ENCODE measurements around the gene PITPNC1.
"Not testable (repeated sequence)": the region's sequence is repeated elsewhere in the genome, so short reads cannot be mapped to it uniquely, and the experiment has no call there.

PITPNC1 gene

DNA sequence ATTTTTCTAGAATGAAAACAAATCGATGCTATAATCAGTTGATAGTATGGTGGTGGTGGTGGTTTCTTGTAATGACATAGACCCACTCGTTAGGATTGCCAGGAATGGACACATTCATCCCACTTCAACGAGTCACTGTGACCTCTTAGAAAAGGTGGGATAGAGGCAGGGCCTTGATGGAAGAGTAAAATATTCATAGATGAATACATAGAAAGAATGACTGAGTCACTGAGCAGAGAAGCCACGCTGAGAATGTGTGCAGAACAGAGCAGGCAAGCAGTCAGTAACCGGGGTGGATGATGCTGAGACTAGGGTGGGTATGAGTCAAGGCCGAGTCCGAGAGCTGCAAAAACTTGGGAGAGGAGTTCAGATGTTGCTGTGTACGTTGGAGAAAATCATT, 129.9 kb downstream of the PITPNC1 start:
- Mint-ChIP-seq H3K4me3 (no peak overlapping the region), H3K36me3 (peaks cover 19% of the 10 kb centered on the region), H3K9me3 (peaks cover 9% of the 10 kb centered on the region), H3K27ac (no peak overlapping the region), H3K4me1 (peaks cover 17% of the 10 kb centered on the region), H3K27me3 (no peaks in the 10 kb centered on the region)
- ATAC-seq: no peak

- H3K36me3 Mint-ChIP-seq: peaks cover 6% of the 10 kb centered on the region
- no peak overlapping the region for H3K27ac Mint-ChIP-seq
- H3K4me3 Mint-ChIP-seq: no peak overlapping the region
- peaks cover 13% of the 10 kb centered on the region for H3K4me1 Mint-ChIP-seq
- H3K27me3 Mint-ChIP-seq: no peaks in the 10 kb centered on the region
- ATAC-seq: peak; percentile 12
- peaks cover 9% of the 10 kb centered on the region for H3K9me3 Mint-ChIP-seq
Observed at GRCh38 chr17:67509390-67510287, 132.6 kb downstream of the PITPNC1 start.

- H3K9me3 Mint-ChIP-seq: peaks cover 9% of the 10 kb centered on the region
- H3K27me3 Mint-ChIP-seq: no peaks in the 10 kb centered on the region
- no peak overlapping the region for H3K27ac Mint-ChIP-seq
- ATAC-seq: no peak
- H3K4me3 Mint-ChIP-seq: no peak overlapping the region
- peaks cover 6% of the 10 kb centered on the region for H3K36me3 Mint-ChIP-seq
- peaks cover 21% of the 10 kb centered on the region for H3K4me1 Mint-ChIP-seq
Observed at GRCh38 chr17:67511012-67511411, 133.9 kb downstream of the PITPNC1 start.

DNA sequence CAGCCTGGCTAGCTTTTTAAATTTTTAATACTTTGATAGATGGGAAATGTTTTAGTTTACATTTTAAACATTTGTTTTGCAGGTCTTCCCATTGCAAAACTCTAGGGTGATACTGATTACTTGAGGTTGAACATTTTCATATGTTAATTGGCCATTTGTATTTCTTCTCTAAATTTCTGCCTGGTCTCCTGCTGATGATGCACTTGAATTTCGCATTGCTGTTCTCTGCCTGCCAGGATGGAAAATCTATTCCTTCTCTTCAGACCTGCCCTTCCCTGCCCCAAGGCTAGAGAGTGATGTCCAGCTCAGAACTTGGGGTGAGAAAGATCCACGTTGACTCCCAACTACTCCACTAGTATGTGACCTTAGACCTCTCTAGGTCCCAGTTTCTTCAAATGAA, 134.7 kb downstream of the PITPNC1 start:
- Mint-ChIP-seq H3K36me3 (peaks cover 7% of the 10 kb centered on the region), H3K4me1 (peaks cover 22% of the 10 kb centered on the region), H3K9me3 (peaks cover 10% of the 10 kb centered on the region), H3K27ac (no peak overlapping the region), H3K4me3 (no peak overlapping the region), H3K27me3 (peaks cover under 1% of the 10 kb centered on the region)
- no peak for ATAC-seq

DNA sequence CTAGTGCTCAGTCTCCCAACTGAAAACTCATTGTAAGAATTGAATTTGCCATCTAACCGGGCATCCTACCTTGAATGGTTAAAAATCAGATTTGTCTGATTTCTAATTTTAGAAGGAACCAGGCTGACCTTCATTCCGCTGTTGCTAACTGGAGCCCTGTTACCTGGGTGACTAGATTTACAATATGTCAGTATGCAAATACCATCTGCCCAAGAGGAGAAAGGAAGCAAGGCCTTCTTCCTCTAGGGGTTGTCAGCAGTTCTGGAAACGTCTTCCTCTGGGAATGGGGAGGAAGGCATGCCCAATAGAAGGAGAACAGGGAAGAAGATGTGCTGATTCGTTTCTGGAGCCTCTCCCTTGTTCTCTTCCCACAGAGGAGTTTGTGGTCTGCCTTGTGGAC, 137.9 kb downstream of the PITPNC1 start:
- peaks cover 8% of the 10 kb centered on the region for H3K27me3 Mint-ChIP-seq
- H3K36me3 Mint-ChIP-seq: peaks cover 11% of the 10 kb centered on the region
- H3K4me1 Mint-ChIP-seq: peaks cover 33% of the 10 kb centered on the region
- H3K27ac Mint-ChIP-seq: peak overlapping the region; percentile 22
- H3K9me3 Mint-ChIP-seq: peaks cover 10% of the 10 kb centered on the region
- H3K4me3 Mint-ChIP-seq: no peak overlapping the region
- ATAC-seq: no peak

- peaks cover 33% of the 10 kb centered on the region for H3K4me1 Mint-ChIP-seq
- H3K27ac Mint-ChIP-seq: peak overlapping the region; percentile 22
- peaks cover 10% of the 10 kb centered on the region for H3K9me3 Mint-ChIP-seq
- peaks cover 11% of the 10 kb centered on the region for H3K36me3 Mint-ChIP-seq
- no peak overlapping the region for H3K4me3 Mint-ChIP-seq
- peaks cover 8% of the 10 kb centered on the region for H3K27me3 Mint-ChIP-seq
- no peak for ATAC-seq
Observed at GRCh38 chr17:67515490-67516083, 138.5 kb downstream of the PITPNC1 start.

- Mint-ChIP-seq H3K36me3 (peaks cover 11% of the 10 kb centered on the region), H3K4me1 (peaks cover 39% of the 10 kb centered on the region)
- not testable (repeated sequence) for H3K27me3 Mint-ChIP-seq, H3K4me3 Mint-ChIP-seq, H3K27ac Mint-ChIP-seq, H3K9me3 Mint-ChIP-seq, ATAC-seq
Observed at GRCh38 chr17:67516571-67516970, 139.5 kb downstream of the PITPNC1 start.

DNA sequence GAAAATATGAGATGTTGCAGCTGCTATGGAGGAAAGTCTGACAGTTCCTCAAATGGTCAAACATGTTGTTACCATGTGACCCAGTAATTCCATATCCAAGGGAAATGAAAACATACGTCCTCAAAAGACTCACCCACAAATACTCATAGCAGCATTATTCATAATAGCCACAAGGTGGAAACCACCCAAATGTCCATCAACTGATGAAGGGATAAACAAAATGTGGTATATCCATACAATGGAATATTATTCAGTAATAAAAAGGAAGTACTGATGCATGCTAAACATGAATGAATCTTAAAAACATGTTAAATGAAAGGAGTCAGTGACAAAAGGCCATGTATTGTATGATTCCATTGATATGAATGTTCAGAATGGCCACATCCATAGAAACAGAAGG, 140.2 kb downstream of the PITPNC1 start:
- Mint-ChIP-seq H3K4me3 (no peak overlapping the region), H3K4me1 (peaks cover 39% of the 10 kb centered on the region), H3K27ac (no peak overlapping the region), H3K9me3 (peaks cover 10% of the 10 kb centered on the region), H3K36me3 (peaks cover 11% of the 10 kb centered on the region), H3K27me3 (peaks cover 8% of the 10 kb centered on the region)
- no peak for ATAC-seq

DNA sequence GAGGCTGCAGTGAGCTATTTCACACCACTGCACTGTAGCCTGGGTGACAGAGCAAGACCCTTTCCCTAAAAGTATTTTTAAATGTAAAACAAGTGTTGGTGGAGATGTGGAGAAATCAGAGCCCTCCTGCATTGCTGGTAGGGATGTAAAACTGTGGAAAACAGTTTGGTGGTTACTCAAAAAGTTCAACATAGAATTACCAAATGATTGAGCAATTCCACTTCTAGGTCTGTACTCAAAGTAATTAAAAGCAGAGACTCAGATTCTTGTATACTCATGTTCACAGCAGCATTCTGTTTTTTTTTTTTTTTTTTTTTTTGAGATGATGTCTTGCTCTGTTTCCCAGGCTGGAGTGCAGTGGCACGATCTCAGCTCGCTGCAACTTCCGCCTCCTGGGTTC, 141.8 kb downstream of the PITPNC1 start:
- Mint-ChIP-seq H3K4me3 (no peak overlapping the region), H3K36me3 (peaks cover 11% of the 10 kb centered on the region), H3K9me3 (peaks cover 10% of the 10 kb centered on the region), H3K27me3 (peaks cover 8% of the 10 kb centered on the region), H3K27ac (no peak overlapping the region), H3K4me1 (peaks cover 39% of the 10 kb centered on the region)
- no peak for ATAC-seq

GRCh38 chr17:67519801-67520251, 142.7 kb downstream of the PITPNC1 start:
- no peak for ATAC-seq
- H3K27ac Mint-ChIP-seq: peak overlapping the region; percentile 9

DNA sequence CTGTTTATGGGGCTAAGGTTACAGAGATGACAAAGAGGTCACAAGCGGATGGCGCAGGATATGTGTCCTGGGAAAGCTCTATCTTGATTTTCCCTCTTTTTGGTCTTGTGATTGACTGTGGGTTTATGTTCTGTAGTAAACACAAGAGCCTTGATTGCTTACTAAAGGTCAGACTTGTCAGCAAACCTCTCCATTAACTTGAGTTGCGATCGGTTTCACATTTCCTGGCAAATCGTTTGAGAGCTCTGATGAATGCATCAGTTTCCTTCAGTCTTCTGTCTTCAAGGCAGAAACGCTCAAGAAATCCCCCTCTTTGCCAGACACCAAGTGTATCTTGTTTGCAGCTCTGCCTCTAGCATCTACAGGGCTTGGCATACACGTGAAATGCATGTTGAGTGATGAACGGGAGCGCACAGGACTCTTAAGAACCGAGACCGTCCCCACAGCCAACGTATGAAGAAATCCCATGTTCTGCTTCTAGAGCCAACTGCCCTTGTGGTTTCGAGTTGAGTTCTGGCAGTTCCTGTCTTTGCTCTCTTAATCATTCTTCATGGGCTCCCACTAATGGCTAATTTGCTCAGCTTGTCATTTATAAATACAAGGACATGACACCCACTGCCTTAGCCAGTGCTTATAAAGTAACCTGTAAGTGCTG, 143.3 kb downstream of the PITPNC1 start:
- Mint-ChIP-seq H3K27me3 (peaks cover 8% of the 10 kb centered on the region), H3K36me3 (peaks cover 11% of the 10 kb centered on the region), H3K9me3 (peaks cover 10% of the 10 kb centered on the region), H3K4me3 (no peak overlapping the region), H3K27ac (peak overlapping the region; percentile 9), H3K4me1 (peaks cover 29% of the 10 kb centered on the region)
- ATAC-seq: peak; percentile 57

More at GRCh38 chr17:67519801-67520251, 142.7 kb downstream of the PITPNC1 start:
- Mint-ChIP-seq H3K27me3 (peaks cover 8% of the 10 kb centered on the region), H3K9me3 (peaks cover 10% of the 10 kb centered on the region), H3K4me1 (peaks cover 35% of the 10 kb centered on the region), H3K36me3 (peaks cover 11% of the 10 kb centered on the region), H3K4me3 (no peak overlapping the region)

DNA sequence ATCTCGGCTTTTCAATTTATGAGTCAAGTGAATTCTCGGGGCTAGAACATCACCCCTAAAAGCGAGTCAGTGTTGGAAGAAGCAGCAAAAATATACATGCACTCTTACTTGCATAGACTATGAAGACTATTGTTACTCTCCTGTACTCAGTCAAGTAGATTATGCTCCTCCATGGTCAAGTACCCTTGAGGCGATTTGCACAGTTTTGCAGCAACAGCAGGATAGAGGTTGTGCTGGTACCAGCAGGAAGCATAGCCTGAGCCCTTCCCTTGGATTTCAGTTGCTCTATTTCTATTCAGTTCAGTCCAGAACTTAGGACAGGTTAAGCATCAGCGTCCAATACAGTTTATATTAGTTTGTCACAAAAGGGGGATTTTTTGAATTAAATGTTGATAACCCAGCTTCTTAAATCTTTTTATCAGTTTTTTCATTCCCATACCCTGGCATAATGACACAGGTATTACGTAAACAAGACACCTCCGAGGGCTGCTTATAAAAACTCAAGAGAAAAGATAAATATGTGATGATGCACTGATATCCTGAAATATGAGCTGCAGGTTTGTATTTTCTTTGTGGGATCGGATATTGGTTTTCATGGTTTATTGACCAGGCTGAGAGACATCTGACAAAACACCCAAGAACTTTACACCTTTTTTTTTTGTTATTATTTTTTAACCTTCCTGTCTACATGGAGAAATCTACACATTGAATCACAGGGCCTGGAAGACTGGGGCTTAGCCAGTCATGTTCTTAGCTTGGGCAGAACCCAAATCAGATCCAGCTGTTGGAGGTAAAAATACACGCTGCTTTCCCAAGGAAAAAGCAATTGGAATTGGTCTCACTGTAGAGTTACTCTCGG, 144.1 kb downstream of the PITPNC1 start:
- H3K4me1 Mint-ChIP-seq: peaks cover 28% of the 10 kb centered on the region
- ATAC-seq: no peak
- peaks cover 11% of the 10 kb centered on the region for H3K36me3 Mint-ChIP-seq
- peaks cover 10% of the 10 kb centered on the region for H3K9me3 Mint-ChIP-seq
- peaks cover 8% of the 10 kb centered on the region for H3K27me3 Mint-ChIP-seq
- no peak overlapping the region for H3K4me3 Mint-ChIP-seq
- H3K27ac Mint-ChIP-seq: peak overlapping the region; percentile 9

- H3K27me3 Mint-ChIP-seq: peaks cover 8% of the 10 kb centered on the region
- no peak overlapping the region for H3K4me3 Mint-ChIP-seq
- no peak for ATAC-seq
- H3K36me3 Mint-ChIP-seq: peaks cover 10% of the 10 kb centered on the region
- peaks cover 10% of the 10 kb centered on the region for H3K9me3 Mint-ChIP-seq
- peaks cover 28% of the 10 kb centered on the region for H3K4me1 Mint-ChIP-seq
- H3K27ac Mint-ChIP-seq: no peak overlapping the region
Observed at GRCh38 chr17:67521775-67522069, 144.6 kb downstream of the PITPNC1 start.

GRCh38 chr17:67523101-67523500, 146.0 kb downstream of the PITPNC1 start:
- Mint-ChIP-seq H3K9me3 (no peaks in the 10 kb centered on the region), H3K4me3 (no peak overlapping the region), H3K36me3 (no peaks in the 10 kb centered on the region), H3K27ac (no peak overlapping the region), H3K4me1 (peaks cover 18% of the 10 kb centered on the region), H3K27me3 (no peaks in the 10 kb centered on the region)
- no peak for ATAC-seq

Measured in stimulated activated memory B cell treated with anti-CD40 and anti-IgM and Interleukin-4, amounts not matched to agents 10 μg/mL and 1 μg/mL and 100 μg/mL, for 72 hours (primary cell).